Measurements from ENCODE around the gene FRMPD4.

DNA sequence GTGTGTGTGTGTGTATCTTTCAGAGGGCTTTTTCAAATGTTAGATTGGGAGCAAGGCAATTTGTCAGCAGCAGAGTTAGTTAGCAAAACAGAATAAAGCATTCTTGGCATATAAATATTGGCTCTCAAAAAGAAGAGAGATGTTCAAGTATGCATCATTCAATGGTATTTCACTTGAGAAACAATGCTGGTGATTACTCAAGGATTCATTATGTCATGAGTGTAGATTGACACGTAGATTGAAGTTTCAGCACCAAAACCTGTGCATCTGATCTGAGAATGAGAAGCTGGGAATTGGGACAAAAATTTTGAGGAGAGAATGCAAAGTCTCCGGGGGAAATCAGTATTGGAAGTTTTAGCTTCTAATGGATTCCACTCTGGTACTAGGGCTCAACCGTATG, 241.4 kb downstream of the FRMPD4 start:
- TF ChIP-seq, protein P1, sequence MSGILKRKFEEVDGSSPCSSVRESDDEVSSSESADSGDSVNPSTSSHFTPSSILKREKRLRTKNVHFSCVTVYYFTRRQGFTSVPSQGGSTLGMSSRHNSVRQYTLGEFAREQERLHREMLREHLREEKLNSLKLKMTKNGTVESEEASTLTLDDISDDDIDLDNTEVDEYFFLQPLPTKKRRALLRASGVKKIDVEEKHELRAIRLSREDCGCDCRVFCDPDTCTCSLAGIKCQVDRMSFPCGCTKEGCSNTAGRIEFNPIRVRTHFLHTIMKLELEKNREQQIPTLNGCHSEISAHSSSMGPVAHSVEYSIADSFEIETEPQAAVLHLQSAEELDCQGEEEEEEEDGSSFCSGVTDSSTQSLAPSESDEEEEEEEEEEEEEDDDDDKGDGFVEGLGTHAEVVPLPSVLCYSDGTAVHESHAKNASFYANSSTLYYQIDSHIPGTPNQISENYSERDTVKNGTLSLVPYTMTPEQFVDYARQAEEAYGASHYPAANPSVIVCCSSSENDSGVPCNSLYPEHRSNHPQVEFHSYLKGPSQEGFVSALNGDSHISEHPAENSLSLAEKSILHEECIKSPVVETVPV (CRISPR knock-in tag; IDR thresholded peaks at IDR 0.05): no peak
- TF ChIP-seq, protein P2, sequence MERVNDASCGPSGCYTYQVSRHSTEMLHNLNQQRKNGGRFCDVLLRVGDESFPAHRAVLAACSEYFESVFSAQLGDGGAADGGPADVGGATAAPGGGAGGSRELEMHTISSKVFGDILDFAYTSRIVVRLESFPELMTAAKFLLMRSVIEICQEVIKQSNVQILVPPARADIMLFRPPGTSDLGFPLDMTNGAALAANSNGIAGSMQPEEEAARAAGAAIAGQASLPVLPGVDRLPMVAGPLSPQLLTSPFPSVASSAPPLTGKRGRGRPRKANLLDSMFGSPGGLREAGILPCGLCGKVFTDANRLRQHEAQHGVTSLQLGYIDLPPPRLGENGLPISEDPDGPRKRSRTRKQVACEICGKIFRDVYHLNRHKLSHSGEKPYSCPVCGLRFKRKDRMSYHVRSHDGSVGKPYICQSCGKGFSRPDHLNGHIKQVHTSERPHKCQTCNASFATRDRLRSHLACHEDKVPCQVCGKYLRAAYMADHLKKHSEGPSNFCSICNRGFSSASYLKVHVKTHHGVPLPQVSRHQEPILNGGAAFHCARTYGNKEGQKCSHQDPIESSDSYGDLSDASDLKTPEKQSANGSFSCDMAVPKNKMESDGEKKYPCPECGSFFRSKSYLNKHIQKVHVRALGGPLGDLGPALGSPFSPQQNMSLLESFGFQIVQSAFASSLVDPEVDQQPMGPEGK (CRISPR knock-in tag; IDR thresholded peaks at IDR 0.05; ENCODE audit: borderline replicate concordance): no peak
- TF ChIP-seq, protein P3, sequence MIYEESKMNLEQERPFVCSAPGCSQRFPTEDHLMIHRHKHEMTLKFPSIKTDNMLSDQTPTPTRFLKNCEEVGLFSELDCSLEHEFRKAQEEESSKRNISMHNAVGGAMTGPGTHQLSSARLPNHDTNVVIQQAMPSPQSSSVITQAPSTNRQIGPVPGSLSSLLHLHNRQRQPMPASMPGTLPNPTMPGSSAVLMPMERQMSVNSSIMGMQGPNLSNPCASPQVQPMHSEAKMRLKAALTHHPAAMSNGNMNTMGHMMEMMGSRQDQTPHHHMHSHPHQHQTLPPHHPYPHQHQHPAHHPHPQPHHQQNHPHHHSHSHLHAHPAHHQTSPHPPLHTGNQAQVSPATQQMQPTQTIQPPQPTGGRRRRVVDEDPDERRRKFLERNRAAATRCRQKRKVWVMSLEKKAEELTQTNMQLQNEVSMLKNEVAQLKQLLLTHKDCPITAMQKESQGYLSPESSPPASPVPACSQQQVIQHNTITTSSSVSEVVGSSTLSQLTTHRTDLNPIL (CRISPR knock-in tag; IDR thresholded peaks at IDR 0.05; ENCODE audit: low read depth): no peak
- TF ChIP-seq ZC3H10 (CRISPR knock-in tag; IDR thresholded peaks at IDR 0.05) (no peak), ARNTL (CRISPR knock-in tag; IDR thresholded peaks at IDR 0.05; ENCODE audit: borderline replicate concordance, low read depth) (no peak), RARB (CRISPR knock-in tag; IDR thresholded peaks at IDR 0.05) (no peak), ZFP3 (CRISPR knock-in tag; IDR thresholded peaks at IDR 0.05) (no peak), OSR1 (CRISPR knock-in tag; IDR thresholded peaks at IDR 0.05) (no peak), CSDC2 (CRISPR knock-in tag; IDR thresholded peaks at IDR 0.05) (no peak)

All from SK-N-SH treated with all-trans-retinoic acid at 6 μM for 48 hours (cell line).